Prostate gland (tissue), 2 donors: ENCODE results near the gene KCNQ5. TPM values are rescaled to one million over a fixed set of nuclear protein-coding genes. Genes with fewer than 3 reads are reported as not detected.

Source experiments
- DNase-seq: peaks from one replicate; pipeline ENCODE4 v3.0.0-alpha.2; 2019; ENCODE audit warnings: low spot score
- H3K27ac ChIP-seq, 2 donors: fragments of 200-600 bp; sonication (generic); 2 replicates each; pipeline ENCODE4 v1.5.1; 2017 to 2019
- H3K27me3 ChIP-seq: fragments of 200-600 bp; sonication (generic); replicated peaks from 2 replicates; pipeline ENCODE4 v1.5.1; 2019; ENCODE audit not compliant: insufficient read depth
- H3K36me3 ChIP-seq, 2 donors: fragments of 200-600 bp; sonication (generic); 1 replicate in 1 of 2; 2 replicates in 1 of 2; pipeline versions ENCODE4 v1.5.1 to v1.8.1; 2017 to 2019
- H3K4me1 ChIP-seq: fragments of 200-600 bp; sonication (generic); replicated peaks from 2 replicates; pipeline ENCODE4 v1.5.1; 2019
- H3K4me3 ChIP-seq, 2 donors: fragments of 200-600 bp; sonication (generic); 2 replicates each; pipeline ENCODE4 v1.5.1; 2017 to 2019
- H3K9me3 ChIP-seq: fragments of 200-600 bp; sonication (generic); 2 replicates; pipeline ENCODE4 v1.5.1; 2017
- CTCF ChIP-seq, 4 experiments: fragments of 200-600 bp in 2 of 4; fragments of 450-650 bp in 2 of 4; sonication (generic) in 2 of 4; IDR thresholded peaks; 1 replicate in 3 of 4; 2 replicates in 1 of 4; pipeline ENCODE4 v1.5.1; 2016 to 2019; ENCODE audit warnings: antibody characterized with exemption in 4 of 4, mild to moderate bottlenecking in 2 of 4, moderate library complexity in 2 of 4
- POLR2A ChIP-seq: fragments of 450-650 bp; IDR thresholded peaks from one replicate; pipeline ENCODE4 v1.6.1; 2016; ENCODE audit warnings: antibody characterized with exemption, mild to moderate bottlenecking
- POLR2AphosphoS5 ChIP-seq: sonication (generic); formaldehyde crosslinking; IDR thresholded peaks from one replicate; pipeline ENCODE4 v1.6.1; 2017; ENCODE audit warnings: antibody characterized with exemption
- WGBS: methylation state at CpG from one replicate; pipeline ENCODE4 v1.1.5; 2018; 5-methylcytosine and 5-hydroxymethylcytosine counted together
- intact Hi-C: fragments of 100-400 bp; cut with DNase I; formaldehyde crosslinking; loops from one replicate; pipeline ENCODE4 v1.14.2; 2022
- total RNA-seq, 2 donors: library from RNA; depleted of rRNA; stranded (reverse); fragments of >200 nt; gene quantifications; one replicate each; pipeline ENCODE4 v1.1.0, GENCODE V29; 2016

The KCNQ5 gene
- total RNA-seq, 2 donors from 2014 or later: 3.6 to 4.1 TPM

GRCh38 chr6:72922401-72922800, 300.5 kb downstream of the KCNQ5 start:
- no peak for DNase-seq
- no peaks in the 10 kb centered on the region for H3K27me3 ChIP-seq
- TF ChIP-seq POLR2AphosphoS5 (no peak), CTCF (IDR thresholded peaks at IDR 0.05) (no peak), POLR2A (no peak)
- H3K4me1 ChIP-seq: no peaks in the 10 kb centered on the region
- H3K9me3 ChIP-seq: no peaks in the 10 kb centered on the region
- intact Hi-C loops: no loop called here
- no peak overlapping the region for H3K27ac ChIP-seq
- H3K4me3 ChIP-seq: no peak overlapping the region
- H3K36me3 ChIP-seq: no peaks in the 10 kb centered on the region
- 100% methylated on average over 1 of the region's 1 CpG for WGBS

- no peak for DNase-seq
- Histone ChIP-seq H3K9me3 (no peaks in the 10 kb centered on the region), H3K27ac (no peak overlapping the region), H3K4me3 (no peak overlapping the region), H3K27me3 (no peaks in the 10 kb centered on the region), H3K36me3 (no peaks in the 10 kb centered on the region), H3K4me1 (no peaks in the 10 kb centered on the region)
- TF ChIP-seq CTCF (IDR thresholded peaks at IDR 0.05): no peak
- TF ChIP-seq POLR2AphosphoS5: no peak
- no peak for TF ChIP-seq POLR2A
- intact Hi-C loops: no loop called here
Measured at GRCh38 chr6:72925136-72925535, 303.3 kb downstream of the KCNQ5 start.

GRCh38 chr6:72930556-72931132, 308.8 kb downstream of the KCNQ5 start:
- TF ChIP-seq CTCF (IDR thresholded peaks at IDR 0.05) (no peak), POLR2A (no peak), POLR2AphosphoS5 (no peak)
- DNase-seq: no peak
- Histone ChIP-seq H3K27me3 (no peaks in the 10 kb centered on the region), H3K27ac (no peak overlapping the region), H3K4me3 (no peak overlapping the region), H3K9me3 (no peaks in the 10 kb centered on the region), H3K36me3 (no peaks in the 10 kb centered on the region), H3K4me1 (no peaks in the 10 kb centered on the region)
- intact Hi-C loops: no loop called here
- WGBS: 85% methylated on average over 5 of the region's 5 CpGs

GRCh38 chr6:72931325-72931887, 309.5 kb downstream of the KCNQ5 start:
- Histone ChIP-seq H3K27me3 (no peaks in the 10 kb centered on the region), H3K36me3 (no peaks in the 10 kb centered on the region), H3K4me1 (no peaks in the 10 kb centered on the region), H3K4me3 (no peak overlapping the region), H3K9me3 (no peaks in the 10 kb centered on the region), H3K27ac (no peak overlapping the region)
- intact Hi-C loops: no loop called here
- TF ChIP-seq CTCF (IDR thresholded peaks at IDR 0.05) (no peak), POLR2AphosphoS5 (no peak), POLR2A (no peak)
- DNase-seq: no peak
- 81% methylated on average over 4 of the region's 4 CpGs for WGBS

- DNase-seq: no peak
- H3K4me1 ChIP-seq: no peaks in the 10 kb centered on the region
- H3K36me3 ChIP-seq: no peaks in the 10 kb centered on the region
- intact Hi-C loops: no loop called here
- TF ChIP-seq POLR2A (no peak), POLR2AphosphoS5 (no peak), CTCF (IDR thresholded peaks at IDR 0.05) (no peak)
- 91% methylated on average over 4 of the region's 4 CpGs for WGBS
- no peak overlapping the region for H3K4me3 ChIP-seq
- H3K27ac ChIP-seq: no peak overlapping the region
- H3K27me3 ChIP-seq: no peaks in the 10 kb centered on the region
- H3K9me3 ChIP-seq: no peaks in the 10 kb centered on the region
Measured at GRCh38 chr6:72933233-72933632, 311.4 kb downstream of the KCNQ5 start.
